ENCODE results near the gene SPG7. TPM values are rescaled to one million over a fixed set of nuclear protein-coding genes. Genes with fewer than 3 reads are reported as not detected.

SPG7 gene
- total RNA-seq, 1 donor from 2014 or later: 73.2 TPM

DNA sequence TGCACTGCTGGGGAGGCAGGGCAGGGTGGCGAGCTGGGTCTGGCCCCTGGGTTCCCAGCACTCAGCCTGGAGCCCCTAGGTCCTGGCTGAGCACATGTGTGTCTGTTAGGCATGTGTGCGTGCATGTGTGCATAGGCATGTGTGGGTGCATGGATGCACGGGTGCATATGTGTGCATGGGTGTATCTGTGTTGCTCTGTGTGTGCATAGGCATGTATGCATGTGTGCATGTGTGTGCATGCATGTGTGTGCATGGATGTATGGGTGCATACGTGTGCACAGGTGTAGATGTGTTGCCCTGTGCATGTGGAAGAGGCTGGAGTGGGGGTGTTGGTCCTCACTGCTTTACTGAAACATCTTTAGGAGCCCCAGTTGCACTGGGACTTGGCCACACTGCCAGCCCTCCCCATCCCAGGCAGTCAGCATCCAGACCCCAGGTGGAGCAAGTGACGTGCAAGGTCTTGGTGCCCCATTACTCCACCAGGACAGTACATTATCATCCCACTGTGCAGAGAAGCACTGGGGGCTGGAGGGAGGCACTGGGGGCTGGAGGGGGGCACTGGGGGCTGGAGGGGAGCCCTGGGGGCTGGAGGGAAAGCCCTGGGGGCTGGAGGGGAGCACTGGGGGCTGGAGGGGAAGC is 94.9 kb downstream of the SPG7 start:
- Histone ChIP-seq H3K4me3 (ENCODE audit: low read depth, low read length) (no peak overlapping the region), H3K36me3 (ENCODE audit: control insufficient read depth, insufficient read depth, low read length) (no peaks in the 10 kb centered on the region), H3K27me3 (ENCODE audit: control insufficient read depth, insufficient read depth, low read length) (no peaks in the 10 kb centered on the region)
- FAIRE-seq (no peak), DNase-seq (ENCODE audit: low read depth) (no peak)
- TF ChIP-seq, protein P1, sequence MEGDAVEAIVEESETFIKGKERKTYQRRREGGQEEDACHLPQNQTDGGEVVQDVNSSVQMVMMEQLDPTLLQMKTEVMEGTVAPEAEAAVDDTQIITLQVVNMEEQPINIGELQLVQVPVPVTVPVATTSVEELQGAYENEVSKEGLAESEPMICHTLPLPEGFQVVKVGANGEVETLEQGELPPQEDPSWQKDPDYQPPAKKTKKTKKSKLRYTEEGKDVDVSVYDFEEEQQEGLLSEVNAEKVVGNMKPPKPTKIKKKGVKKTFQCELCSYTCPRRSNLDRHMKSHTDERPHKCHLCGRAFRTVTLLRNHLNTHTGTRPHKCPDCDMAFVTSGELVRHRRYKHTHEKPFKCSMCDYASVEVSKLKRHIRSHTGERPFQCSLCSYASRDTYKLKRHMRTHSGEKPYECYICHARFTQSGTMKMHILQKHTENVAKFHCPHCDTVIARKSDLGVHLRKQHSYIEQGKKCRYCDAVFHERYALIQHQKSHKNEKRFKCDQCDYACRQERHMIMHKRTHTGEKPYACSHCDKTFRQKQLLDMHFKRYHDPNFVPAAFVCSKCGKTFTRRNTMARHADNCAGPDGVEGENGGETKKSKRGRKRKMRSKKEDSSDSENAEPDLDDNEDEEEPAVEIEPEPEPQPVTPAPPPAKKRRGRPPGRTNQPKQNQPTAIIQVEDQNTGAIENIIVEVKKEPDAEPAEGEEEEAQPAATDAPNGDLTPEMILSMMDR (IDR thresholded peaks at IDR 0.05; ENCODE audit: insufficient read depth, low read length, severe bottlenecking): no peak

DNA sequence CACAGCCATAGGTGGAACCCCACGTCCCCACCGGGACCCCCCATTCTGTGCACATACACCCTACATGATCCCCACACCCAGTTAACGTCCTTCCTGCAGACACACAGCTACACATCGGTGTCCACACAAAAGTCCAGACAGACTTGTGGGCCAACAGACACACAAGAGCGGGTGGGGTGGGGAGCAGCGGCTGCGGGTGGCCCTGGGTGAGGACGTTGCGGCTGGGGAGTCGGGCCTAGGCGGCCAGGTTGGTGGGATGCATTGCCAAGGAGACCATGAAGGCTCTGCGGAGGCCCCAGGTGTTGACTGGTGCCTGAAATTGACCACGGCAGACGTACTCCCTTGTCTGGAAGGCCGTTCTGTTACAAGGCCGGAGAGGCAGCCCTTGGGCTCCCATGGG is 96.6 kb downstream of the SPG7 start:
- Histone ChIP-seq H3K36me3 (ENCODE audit: control insufficient read depth, insufficient read depth, low read length) (no peaks in the 10 kb centered on the region), H3K27me3 (ENCODE audit: control insufficient read depth, insufficient read depth, low read length) (no peaks in the 10 kb centered on the region), H3K4me3 (ENCODE audit: low read depth, low read length) (no peak overlapping the region)
- FAIRE-seq (no peak), DNase-seq (ENCODE audit: low read depth) (no peak)
- TF ChIP-seq, protein P1 (IDR thresholded peaks at IDR 0.05; ENCODE audit: insufficient read depth, low read length, severe bottlenecking): no peak

DNA sequence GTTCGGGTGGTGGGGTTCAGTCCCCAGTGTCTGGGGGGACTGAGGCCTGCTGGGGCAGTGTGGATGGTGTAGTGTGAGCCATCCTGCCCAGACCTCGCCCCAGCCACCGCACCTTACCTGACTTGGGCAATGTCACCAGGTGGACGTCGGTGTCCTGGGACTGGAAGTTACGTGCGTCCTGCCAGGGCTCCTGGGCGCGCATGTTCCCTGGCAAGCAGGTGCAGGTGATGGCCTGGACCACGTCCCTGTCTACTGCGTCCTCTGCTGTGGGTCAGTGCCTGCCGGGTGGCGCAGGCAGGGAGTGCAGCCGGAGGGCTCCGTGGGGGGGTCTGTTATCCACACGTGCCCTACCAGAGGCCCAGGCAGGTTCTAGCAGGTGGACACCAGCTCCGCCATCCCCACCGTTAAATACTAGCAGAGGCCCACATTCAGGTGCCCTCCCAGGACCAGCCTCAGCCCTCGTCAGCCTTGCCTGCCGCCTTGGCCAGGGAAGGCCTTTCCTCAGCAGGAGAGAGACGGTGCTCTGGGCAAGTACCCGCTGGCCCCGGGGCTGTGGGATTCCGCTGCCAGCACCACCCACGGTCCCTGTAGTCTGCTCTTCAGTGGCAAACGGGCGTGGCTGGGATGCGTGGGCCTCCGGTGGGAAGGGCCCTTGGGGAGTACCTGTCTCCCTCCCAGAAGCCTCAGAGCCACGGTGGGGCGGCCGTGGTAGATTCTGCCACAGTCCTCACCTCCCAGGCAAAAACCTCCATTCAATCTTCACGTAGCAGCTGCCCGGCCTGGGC is 97.2 kb downstream of the SPG7 start:
- TF ChIP-seq, protein P1 (IDR thresholded peaks at IDR 0.05; ENCODE audit: insufficient read depth, low read length, severe bottlenecking): no peak
- no peaks in the 10 kb centered on the region for H3K36me3 ChIP-seq (ENCODE audit: control insufficient read depth, insufficient read depth, low read length)
- no peak for FAIRE-seq

DNA sequence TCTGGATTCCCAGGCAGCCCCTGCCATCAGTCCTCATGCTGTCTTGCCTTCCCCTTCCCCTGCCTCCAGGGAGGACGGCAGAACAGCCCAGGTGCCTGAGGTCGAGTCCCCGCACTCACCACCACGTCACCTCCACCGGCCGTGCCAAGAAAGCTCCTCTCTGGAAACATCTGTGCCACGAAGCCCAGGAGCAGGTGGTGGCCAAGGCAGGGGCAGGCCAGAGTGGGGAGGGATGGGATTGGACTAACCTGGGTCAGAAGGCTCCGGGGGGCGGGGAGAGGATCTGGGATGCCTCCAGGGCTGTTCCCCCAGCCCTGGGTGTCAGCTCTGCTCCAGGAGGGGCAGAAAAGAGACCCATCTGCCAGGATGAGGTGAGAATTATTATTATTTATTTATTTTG is 97.8 kb downstream of the SPG7 start:
- no peaks in the 10 kb centered on the region for H3K36me3 ChIP-seq (ENCODE audit: control insufficient read depth, insufficient read depth, low read length)
- no peak for DNase-seq (ENCODE audit: low read depth)
- FAIRE-seq: no peak
- no peak overlapping the region for H3K4me3 ChIP-seq (ENCODE audit: low read depth, low read length)
- TF ChIP-seq, protein P1 (IDR thresholded peaks at IDR 0.05; ENCODE audit: insufficient read depth, low read length, severe bottlenecking): no peak
- no peaks in the 10 kb centered on the region for H3K27me3 ChIP-seq (ENCODE audit: control insufficient read depth, insufficient read depth, low read length)

More for the DNA sequence above, 97.2 kb downstream of the SPG7 start:
- DNase-seq (ENCODE audit: low read depth): no peak
- no peak overlapping the region for H3K4me3 ChIP-seq (ENCODE audit: low read depth, low read length)
- H3K27me3 ChIP-seq (ENCODE audit: control insufficient read depth, insufficient read depth, low read length): no peaks in the 10 kb centered on the region

Other genes with a start within 250 kb of the SPG7 start
- gene ANKRD11, start 17.8 kb upstream of the SPG7 start, total RNA-seq: 64.5 and 84.2 TPM in 2 replicates
- gene RPL13, start 52.3 kb downstream of the SPG7 start, total RNA-seq: 4,140 and 4,913 TPM in 2 replicates
- gene CPNE7, start 67.4 kb downstream of the SPG7 start, total RNA-seq: 0.38 and 1.1 TPM in 2 replicates
- gene DPEP1, start 105.2 kb downstream of the SPG7 start, total RNA-seq: 0.26 TPM in 1 of 2 replicates, not detected in the other
- 101 and 162 TPM in 2 replicates for gene CHMP1A, start 149.3 kb downstream of the SPG7 start, total RNA-seq
- 1.3 and 2.3 TPM in 2 replicates for gene SPATA33, start 149.4 kb downstream of the SPG7 start, total RNA-seq
- gene CDK10, start 178.3 kb downstream of the SPG7 start, total RNA-seq: 30.5 and 280 TPM in 2 replicates
- gene SPATA2L, start 193.3 kb downstream of the SPG7 start, total RNA-seq: 12.1 and 14.2 TPM in 2 replicates
- gene VPS9D1, start 212.5 kb downstream of the SPG7 start, total RNA-seq: 3.4 and 4.6 TPM in 2 replicates
- 12.9 and 15.5 TPM in 2 replicates for gene ZNF276, start 213.1 kb downstream of the SPG7 start, total RNA-seq

Measured in bronchial epithelial cell (primary cell).